ENCODE data around the gene BBS9.
"Not testable (repeated sequence)": the region's sequence is repeated elsewhere in the genome, so short reads cannot be mapped to it uniquely, and the experiment has no call there.

BBS9 gene

DNA sequence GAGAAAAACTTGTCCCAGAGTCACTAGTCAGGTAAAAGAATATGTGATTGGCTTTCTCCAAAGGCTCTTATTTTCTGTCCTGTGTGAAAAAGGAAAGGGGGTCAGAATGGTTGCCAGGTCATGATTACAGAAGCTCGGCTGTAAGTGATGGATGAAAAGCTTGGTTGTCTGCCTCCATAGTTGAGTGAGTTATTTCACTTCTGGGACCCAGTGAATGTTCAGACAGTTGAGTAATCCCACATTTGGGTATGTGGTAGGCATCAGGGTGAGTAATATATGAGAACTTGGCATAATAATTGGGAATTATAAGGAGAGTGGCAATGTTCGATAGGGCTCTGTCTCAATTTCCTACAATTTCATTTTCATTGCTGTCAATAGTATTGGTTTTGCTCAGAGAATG lies 72.5 kb downstream of the BBS9 start:
- DNase-seq: no peak

- no peak for DNase-seq
Observed at GRCh38 chr7:33210958-33211357, 81.6 kb downstream of the BBS9 start.

GRCh38 chr7:33212144-33212543 lies 82.8 kb downstream of the BBS9 start:
- no peak for DNase-seq

DNA sequence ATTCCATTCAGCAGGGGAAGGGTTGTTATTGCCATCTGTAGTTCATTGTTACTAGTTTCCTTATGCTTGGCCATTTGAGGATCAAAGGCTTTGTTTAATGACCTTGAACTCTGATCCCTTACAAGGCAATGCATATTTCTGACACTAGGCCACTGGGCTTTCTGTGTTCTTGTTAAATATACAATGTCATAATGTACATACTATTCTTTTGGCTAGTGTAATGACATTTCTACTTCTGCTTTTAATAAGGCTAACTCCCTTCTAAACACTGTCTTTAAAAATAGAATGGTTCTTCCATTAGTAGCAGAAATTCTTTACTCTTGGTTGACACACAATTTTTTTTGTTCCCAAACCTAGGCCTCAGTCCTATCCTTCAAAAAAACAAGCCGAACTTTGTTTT lies 86.6 kb downstream of the BBS9 start:
- no peak for DNase-seq

- no peak for DNase-seq
Observed at GRCh38 chr7:33217595-33217994, 88.2 kb downstream of the BBS9 start.

DNA sequence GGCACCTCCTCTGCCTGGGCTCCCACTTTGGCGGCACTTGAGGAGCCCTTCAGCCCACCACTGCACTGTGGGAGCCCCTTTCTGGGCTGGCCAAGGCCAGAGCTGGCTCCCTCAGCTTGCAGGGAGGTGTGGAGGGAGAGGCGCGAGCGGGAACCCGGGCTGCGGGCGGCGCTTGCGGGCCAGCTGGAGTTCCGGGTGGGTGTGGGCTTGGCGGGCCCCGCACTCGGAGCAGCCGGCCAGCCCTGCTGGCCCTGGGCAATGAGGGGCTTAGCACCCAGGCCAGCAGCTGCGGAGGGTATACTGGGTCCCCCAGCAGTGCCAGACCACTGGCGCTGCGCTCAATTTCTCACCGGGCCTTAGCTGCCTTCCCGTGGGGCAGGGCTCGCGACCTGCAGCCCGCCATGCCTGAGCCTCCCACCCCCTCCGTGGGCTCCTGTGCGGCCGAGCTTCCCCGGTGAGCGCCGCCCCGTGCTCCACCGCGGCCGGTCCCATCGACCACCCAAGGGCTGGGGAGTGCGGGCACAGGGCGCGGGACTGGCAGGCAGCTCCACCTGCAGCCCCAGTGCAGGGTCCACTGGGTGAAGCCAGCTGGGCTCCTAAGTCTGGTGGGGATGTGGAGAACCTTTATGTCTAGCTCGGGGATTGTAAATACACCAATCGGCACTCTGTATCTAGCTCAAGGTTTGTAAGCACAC lies 89.6 kb downstream of the BBS9 start:
- not testable (repeated sequence) for DNase-seq

- DNase-seq: no peak
Observed at GRCh38 chr7:33220231-33220630, 90.9 kb downstream of the BBS9 start.

DNA sequence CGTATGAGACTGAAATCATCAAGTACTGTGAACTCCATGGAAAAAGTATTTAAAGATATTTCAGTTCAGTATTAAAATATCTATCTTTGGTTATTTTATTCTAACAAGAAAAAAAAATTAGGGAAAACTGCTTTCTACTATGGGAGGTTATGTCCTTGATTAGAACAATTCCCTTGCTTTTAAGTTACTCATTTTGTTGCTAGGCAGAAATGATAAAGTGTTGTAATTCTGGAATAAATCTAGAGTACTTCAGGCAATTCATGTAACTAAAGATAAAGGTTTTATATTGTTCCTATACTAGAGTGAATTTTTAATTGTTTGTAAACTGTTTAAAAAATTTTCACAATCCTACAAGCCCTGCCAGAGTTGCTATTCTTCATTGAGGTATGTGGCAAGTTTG lies 92.0 kb downstream of the BBS9 start:
- no peak for DNase-seq

DNA sequence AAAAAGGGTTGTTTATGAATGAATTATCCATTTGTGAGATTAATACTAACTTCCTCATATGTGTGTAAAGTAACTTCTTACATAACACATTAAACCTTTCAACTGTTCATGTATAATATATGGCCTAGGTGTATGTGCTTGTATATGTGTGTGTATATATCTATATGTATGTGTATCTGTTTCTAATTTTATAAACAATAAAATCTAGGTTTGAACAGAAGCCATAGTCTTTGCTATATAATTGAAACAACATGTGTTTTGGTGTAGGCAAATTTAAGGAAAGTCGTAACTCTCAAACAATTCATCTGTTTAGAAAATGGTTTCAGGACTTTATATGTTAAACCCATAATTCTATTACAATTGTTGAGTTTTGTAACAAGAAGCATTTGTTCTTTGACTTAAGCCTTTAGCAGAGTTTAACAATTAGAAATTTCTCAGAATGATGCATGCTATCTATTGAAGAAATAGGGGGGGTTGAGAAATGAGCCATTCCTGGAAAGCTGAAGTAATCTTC lies 103.3 kb downstream of the BBS9 start:
- no peak for DNase-seq

- no peak for DNase-seq
Observed at GRCh38 chr7:33233659-33234058, 104.3 kb downstream of the BBS9 start.

- DNase-seq: no peak
Observed at GRCh38 chr7:33237036-33237435, 107.7 kb downstream of the BBS9 start.

DNA sequence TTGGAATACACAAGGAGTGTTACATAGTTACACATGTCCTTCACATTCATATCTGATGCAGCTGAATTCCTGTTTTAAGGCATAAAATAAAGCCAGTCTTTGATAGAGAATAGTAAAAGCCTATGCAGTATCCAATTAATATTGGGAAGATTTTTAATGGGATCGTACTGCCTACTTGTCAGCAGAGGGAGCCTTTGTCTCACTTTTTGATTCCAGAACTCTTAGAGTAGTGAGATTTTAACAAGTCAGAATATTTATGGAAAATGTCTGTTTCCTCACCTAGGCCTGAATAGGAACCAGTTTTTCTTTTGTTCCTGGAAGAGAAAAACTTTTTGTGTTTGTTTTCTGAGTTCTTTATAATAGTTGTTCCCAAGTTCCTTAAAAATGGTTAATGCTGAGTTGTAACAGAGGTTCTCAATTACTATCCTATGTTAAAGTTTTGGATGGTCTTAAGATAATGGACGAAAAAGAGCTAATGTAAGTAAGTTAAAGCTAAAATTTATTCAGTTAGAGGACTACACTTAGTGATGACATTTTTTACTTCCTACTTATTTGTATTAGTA lies 114.0 kb downstream of the BBS9 start:
- DNase-seq: peak; percentile 24

DNA sequence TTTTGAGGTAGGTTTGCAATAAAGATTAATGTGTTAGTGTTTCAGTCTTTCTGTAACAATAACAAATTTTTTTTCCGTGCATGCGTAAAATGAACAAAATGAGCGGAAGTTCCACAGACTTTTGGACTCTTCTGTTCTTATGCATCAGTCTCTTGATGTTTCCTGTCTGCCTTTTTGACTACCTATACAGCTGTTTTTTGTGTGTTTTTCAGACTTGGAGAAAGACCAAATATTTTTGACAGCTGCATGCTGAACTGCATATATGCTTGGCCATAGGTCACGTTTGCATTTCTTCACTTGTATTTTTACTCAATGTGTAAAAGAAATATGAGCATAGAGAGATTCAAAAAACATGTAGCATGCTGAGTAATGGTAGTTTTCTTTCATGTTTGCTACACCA lies 119.3 kb downstream of the BBS9 start:
- DNase-seq: no peak

- DNase-seq: no peak
Observed at GRCh38 chr7:33250421-33250871, 121.1 kb downstream of the BBS9 start.

DNA sequence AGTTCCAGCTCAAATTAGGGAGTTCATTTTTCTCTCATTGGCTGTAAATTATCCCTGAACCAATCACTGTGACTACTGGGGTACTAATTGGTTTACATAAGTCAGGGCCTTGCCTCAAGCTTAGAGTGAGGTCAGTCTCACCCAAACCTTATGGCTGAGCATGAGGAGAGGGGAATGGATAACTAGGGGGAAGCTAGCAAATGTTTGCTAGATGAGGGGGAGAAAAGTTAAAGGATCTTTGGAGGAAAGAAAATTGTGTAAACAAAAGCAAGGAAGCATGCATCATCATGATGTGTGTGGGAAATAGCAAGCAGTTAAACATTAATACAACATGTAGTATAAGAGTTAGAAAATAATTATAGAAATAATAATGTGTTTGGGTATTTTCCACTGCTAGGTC lies 121.9 kb downstream of the BBS9 start:
- no peak for DNase-seq

DNA sequence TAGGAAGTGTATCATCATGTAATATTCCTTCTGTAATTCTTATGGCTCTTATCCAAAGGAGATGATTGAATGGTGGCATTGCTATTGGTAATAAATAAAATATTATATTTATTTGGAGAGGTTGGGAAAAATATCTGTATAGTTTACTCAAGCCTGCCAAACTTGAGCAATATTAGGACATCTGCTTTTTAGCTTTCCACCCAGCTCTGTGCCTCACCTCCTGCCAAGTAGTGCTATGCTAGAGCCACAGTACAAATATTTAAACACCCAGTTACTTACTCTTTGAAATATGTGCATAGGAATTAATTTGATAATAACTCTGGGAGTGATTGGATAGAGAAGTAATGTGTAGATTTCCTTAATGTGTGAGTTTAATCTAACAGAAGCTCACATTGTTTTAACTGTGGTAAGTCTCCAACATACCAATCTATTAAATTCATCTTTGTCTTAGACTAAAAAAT lies 129.2 kb downstream of the BBS9 start:
- DNase-seq: no peak

- no peak for DNase-seq
Observed at GRCh38 chr7:33261585-33261984, 132.2 kb downstream of the BBS9 start.

DNA sequence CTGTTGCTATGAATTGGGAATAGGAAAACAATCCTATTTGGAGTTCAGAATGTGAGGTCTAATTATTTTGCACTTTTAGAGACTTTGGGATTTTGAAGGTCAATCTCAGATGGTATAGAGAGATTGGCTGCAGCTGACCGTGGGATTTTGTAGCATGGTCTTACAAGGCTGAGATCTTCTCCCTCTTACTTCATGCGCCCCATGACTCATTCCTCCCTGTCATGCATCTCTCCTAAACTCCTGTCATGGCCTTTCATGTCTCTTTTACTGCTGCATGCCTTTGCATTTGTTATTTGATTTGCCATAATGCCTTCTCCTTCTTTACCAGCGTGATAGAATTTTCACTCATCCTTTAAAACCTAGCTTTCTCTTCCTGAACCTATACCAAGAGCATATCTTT lies 133.1 kb downstream of the BBS9 start:
- no peak for DNase-seq

DNA sequence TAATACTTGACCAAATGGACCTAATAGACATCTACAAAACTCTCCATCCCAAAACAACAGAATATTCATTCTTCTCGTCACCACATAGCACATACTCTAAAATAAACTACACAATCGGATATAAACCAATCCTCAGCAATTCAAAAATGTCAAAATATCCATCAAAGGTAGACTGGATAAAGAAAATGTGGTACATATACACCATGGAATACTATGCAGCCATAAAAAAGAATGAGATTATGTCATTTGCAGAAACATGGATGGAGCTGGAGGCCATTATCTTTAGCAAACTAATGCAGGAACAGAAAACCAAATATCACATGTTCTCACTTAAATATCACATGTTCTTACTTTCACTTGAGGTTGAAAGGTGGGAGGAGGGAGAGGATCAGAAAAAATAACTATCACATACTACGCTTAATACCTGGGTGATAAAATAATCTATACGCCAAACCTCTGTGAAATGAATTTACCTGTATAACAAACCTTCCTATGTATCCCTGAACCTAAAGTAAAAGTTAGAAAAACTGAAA lies 142.5 kb downstream of the BBS9 start:
- not testable (repeated sequence) for DNase-seq

GRCh38 chr7:33273356-33273755 lies 144.0 kb downstream of the BBS9 start:
- no peak for DNase-seq

GRCh38 chr7:33276325-33276724 lies 147.0 kb downstream of the BBS9 start:
- no peak for DNase-seq

DNA sequence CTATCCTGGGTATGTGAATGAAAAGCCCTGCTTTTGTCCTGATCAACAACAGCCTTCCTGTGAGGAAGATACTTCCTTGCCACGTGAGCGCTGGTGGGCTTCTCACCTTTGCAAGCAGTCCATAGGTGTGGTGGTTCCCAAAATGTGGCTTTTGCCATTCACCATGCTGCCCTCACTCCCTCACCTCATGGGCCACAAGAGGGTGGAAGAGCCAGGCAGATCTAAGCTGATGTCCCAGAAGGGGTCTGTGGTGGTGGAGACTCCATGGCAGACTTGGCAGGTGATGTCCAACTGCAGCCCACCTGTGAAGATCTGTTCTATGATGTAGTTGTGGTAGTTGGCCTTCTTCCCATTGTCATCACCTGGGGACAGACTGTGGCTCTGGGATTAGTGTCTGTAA lies 147.4 kb downstream of the BBS9 start:
- DNase-seq: no peak

- DNase-seq: no peak
Observed at GRCh38 chr7:33278095-33278494, 148.7 kb downstream of the BBS9 start.

DNA sequence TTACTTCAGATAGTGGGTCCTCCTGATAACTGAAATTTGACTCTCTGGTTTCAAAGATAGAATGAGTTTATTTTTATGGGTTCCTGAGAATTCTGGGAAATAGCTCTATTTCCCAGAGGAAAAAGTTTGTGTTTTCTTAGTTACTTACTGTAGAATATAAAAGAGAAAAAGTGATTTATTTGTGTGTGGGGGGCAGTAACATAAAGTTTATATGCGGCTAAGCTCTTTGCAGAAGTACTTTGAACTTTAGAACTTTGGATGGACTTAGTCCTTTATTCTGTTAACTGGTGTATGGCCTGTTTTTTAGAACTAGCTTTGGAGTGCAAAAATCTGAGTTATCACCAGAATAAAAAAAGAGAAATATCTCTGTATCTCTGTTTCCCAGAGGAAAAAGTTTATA lies 157.1 kb downstream of the BBS9 start:
- DNase-seq: no peak

- no peak for DNase-seq
Observed at GRCh38 chr7:33287738-33288137, 158.4 kb downstream of the BBS9 start.
